SU-DHL-6 (cell line): ENCODE data around the gene NRP1.

Experiments
- CTCF ChIP-seq: fragments of 200-600 bp; sonication (generic); IDR thresholded peaks from one replicate; pipeline ENCODE4 v1.5.1; 2017; ENCODE audit warnings: antibody characterized with exemption, mild to moderate bottlenecking, low read length, moderate library complexity; ENCODE audit not compliant: insufficient read depth, poor library complexity, severe bottlenecking
- EZH2phosphoT487 ChIP-seq: fragments of 200-600 bp; sonication (generic), shearing (Covaris generic); conservative IDR thresholded peaks from 2 replicates; pipeline ENCODE4 v1.6.1; 2018; ENCODE audit warnings: mild to moderate bottlenecking, antibody characterized with exemption, low read length, moderate library complexity, mixed read lengths

- TF ChIP-seq CTCF (no peak), EZH2phosphoT487 (no peak)
Observed at GRCh38 chr10:33302208-33302829, 32.1 kb downstream of the NRP1 start.
